ENCODE measurements around the gene SEMA3G.

The SEMA3G gene

DNA sequence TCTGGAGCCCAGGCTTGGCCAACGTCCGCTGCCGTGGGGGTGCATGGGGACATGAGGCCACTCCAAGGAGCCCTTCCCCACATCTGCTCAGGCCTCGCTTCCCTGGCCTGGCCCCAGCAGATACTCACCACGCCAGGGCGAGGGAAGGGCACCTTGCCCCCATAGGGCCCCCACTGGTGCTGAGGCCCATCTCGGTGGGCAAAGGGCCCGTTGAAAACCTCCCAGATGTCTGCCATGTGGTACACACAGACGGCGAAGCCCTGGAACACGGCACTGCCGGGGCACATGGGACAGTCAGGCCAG, 4.7 kb downstream of the SEMA3G start:
- H3K4me3 ChIP-seq (ENCODE audit: low read depth, low read length), result no peak overlapping the region
- DNase-seq (ENCODE audit: low read depth), result no peak
- TF ChIP-seq, protein P1, sequence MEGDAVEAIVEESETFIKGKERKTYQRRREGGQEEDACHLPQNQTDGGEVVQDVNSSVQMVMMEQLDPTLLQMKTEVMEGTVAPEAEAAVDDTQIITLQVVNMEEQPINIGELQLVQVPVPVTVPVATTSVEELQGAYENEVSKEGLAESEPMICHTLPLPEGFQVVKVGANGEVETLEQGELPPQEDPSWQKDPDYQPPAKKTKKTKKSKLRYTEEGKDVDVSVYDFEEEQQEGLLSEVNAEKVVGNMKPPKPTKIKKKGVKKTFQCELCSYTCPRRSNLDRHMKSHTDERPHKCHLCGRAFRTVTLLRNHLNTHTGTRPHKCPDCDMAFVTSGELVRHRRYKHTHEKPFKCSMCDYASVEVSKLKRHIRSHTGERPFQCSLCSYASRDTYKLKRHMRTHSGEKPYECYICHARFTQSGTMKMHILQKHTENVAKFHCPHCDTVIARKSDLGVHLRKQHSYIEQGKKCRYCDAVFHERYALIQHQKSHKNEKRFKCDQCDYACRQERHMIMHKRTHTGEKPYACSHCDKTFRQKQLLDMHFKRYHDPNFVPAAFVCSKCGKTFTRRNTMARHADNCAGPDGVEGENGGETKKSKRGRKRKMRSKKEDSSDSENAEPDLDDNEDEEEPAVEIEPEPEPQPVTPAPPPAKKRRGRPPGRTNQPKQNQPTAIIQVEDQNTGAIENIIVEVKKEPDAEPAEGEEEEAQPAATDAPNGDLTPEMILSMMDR (conservative IDR thresholded peaks at IDR 0.05; ENCODE audit: low read depth, low read length), result no peak

DNA sequence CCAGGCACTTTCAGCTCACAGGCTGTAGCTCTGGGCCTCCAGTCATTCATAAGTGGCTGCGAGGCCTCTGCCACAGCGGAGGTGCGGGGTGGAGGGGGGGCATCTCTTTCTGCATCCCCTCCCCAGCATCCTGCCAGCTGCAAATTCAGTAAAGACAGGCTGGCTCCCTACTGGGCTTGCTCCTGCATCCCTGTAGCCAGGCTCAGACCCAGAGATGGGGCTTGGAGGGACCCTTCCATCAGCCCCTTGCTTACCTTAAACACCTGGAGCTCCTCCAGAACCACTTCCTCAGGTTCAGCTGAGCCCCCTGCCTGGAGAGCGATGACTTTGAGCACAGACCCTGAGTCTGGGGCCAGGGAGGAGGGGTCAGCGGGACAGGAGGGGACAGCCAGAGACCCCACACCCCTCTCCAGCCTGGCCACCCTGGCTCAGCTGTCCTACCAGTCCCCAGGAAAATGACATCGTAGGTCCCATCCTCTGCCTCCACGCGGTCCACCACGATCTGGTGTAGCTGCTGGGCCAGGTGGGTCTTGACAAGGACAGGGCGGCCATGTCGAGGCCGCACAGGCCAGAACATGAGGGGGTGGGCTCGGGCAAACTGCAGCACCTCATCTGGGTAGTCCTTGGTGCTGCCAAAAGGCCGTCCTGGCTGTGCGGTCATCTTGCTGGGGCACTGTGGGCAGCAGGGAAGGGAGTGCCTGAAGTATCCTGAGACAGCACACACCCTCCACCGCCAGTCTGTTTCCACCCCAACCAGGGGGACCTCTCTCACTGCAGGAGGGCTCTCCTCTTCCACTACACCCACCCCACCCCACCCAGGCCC, 5.3 kb downstream of the SEMA3G start:
- TF ChIP-seq, protein P1 (conservative IDR thresholded peaks at IDR 0.05; ENCODE audit: low read depth, low read length), result no peak
- no peak for DNase-seq (ENCODE audit: low read depth)
- no peak overlapping the region for H3K4me3 ChIP-seq (ENCODE audit: low read depth, low read length)

DNA sequence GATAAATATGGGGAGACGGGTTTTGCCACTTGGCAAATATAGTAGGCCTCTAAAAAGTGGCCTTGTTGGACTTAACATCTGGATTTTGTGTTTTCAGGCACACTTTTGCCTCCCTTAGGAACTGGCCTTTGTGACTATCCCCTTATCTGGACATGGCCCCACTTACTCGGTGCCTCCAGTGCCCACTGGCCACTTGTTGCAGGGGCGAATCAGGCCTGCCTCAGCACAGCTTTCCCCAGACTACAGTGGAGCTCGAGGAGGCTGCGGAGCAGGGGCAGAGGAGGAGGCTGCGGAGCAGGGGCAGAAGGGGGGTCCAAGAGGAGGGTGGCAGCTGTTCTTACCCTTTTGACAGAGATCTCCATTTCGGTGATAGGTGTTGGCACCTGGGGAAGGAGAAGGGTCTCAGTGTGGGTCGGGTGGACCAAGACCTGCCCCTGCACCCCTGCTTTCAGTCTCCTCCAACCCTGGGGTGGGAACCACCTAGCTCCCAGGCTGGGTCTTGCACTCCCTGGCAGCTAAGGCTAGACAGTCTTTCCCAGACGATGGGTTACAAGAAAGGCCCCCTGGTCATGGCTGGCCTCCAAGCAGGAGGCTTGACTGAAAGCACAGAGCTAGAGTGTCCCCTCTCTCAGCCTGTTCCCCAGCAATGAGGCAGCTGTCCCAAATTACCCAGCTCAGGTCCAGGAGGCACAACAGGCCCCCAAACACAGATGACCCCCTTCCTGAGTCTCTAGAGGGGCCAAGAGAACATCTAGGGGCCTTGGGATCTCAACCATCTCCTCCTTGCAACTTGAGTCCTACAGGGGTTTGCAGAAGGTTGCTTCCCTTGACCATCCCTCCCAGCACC, 6.1 kb downstream of the SEMA3G start:
- H3K4me3 ChIP-seq (ENCODE audit: low read depth, low read length), result no peak overlapping the region
- no peak for DNase-seq (ENCODE audit: low read depth)
- TF ChIP-seq, protein P1 (conservative IDR thresholded peaks at IDR 0.05; ENCODE audit: low read depth, low read length), result no peak

DNA sequence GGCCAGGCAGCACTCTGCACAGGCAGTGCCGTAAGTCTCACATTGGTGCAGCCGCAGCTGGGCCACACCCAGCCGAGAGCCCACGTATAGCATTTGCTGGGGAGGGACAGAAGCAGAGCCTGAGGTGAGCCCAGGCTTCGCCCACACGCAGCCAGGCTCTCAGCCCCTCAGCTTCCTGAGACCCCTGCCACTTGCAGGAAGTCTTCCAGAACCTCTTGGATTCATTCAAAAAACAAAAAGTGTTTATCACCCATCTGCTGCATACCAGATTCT, 6.9 kb downstream of the SEMA3G start:
- TF ChIP-seq, protein P1 (conservative IDR thresholded peaks at IDR 0.05; ENCODE audit: low read depth, low read length), result no peak

DNA sequence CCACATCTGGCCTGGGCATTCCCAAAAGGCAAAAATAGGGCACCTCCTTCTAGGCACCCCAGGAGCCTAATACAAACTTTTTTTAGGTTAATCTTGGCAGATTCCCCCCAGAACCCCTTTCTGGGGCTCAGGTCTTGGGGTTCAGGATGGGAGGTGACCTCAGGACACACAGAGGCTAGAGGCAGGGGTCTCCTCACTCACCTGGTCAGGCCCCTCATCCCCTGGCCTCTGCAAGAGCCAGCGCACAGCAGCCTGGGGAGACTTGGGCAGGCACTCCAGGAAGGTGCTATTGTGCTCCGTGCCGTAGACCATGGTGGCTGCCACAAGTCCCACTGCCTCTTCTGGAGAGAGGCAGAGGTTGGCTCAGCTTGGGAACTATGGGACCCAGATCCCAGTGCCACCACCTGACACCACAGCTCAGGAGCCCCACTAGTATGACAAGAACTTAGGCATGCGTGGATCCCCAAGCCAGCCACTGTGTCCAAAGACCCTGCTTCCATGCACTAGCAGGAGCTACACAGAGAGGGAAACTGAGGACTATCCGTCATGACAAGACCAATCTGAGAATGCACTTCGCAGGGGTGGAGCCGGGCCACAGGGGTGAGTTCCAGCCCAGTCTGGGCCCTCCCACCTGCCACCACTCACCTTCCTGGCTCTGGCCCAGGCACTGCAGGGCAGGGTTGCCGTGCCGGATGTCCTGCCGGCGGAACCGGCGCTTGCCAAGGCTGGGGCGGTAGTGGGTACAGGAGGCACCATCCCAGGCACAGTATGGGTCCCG, 7.4 kb downstream of the SEMA3G start:
- TF ChIP-seq, protein P1 (conservative IDR thresholded peaks at IDR 0.05; ENCODE audit: low read depth, low read length), result no peak
- H3K4me3 ChIP-seq (ENCODE audit: low read depth, low read length), result no peak overlapping the region
- no peak for DNase-seq (ENCODE audit: low read depth)

More for the DNA sequence above, 6.9 kb downstream of the SEMA3G start:
- H3K4me3 ChIP-seq (ENCODE audit: low read depth, low read length), result no peak overlapping the region
- no peak for DNase-seq (ENCODE audit: low read depth)

DNA sequence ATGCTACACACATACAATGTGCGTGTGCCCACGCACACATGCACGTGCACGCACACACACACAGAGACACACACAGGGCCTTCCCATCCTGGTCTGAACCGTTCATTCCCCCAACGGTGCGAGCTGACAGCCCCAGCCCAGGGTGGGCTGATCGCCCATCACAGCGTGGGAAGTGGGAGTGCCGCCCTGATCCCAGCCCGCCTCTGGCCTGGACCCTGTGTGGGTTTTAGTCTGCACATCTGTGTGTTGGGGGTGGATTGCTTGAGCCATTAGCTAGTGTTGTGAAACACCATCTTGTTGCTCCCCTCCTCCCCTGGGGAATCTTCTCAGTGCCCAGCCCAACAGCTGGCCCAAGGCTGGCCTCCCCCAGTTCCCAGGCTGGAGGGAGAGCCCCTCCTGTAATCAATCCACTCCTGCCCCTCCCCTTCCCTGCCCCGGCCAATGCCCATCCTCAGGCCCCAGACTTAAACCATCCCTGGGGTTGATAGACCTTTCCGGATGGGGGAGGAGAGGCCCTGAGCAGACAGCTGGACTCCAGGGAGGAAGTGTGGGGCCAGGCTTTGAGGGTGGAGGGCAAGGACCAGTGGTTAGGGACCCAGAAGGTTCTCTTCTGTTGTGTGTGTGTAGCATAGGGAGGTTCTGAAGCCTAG, 8.3 kb downstream of the SEMA3G start:
- TF ChIP-seq, protein P1 (conservative IDR thresholded peaks at IDR 0.05; ENCODE audit: low read depth, low read length), result no peak
- no peak overlapping the region for H3K4me3 ChIP-seq (ENCODE audit: low read depth, low read length)
- peak; percentile 48 for DNase-seq (ENCODE audit: low read depth)
